Stomach (tissue), 4 donors: ENCODE data around the gene NAIF1.

ENCODE experiments used
- CTCF ChIP-seq, 7 experiments: fragments of 450-650 bp in 4 of 7; fragments of 200-600 bp in 3 of 7; sonication (generic) in 3 of 7; IDR thresholded peaks; one replicate each; pipeline ENCODE4 v1.5.1; 2016 to 2019; ENCODE audit warnings: antibody characterized with exemption in 7 of 7, control low read depth in 2 of 7, mild to moderate bottlenecking in 1 of 7
- EP300 ChIP-seq: sonication (generic); formaldehyde crosslinking; IDR thresholded peaks from one replicate; pipeline ENCODE4 v1.6.1; 2017; ENCODE audit warnings: antibody characterized with exemption
- POLR2A ChIP-seq, 4 donors: fragments of 450-650 bp; IDR thresholded peaks; one replicate each; pipeline ENCODE4 v1.6.1; 2016; ENCODE audit warnings: antibody characterized with exemption in 4 of 4, control low read depth in 2 of 4, mild to moderate bottlenecking in 1 of 4, moderate library complexity in 1 of 4

GRCh38 chr9:128077847-128078503, 10.9 kb upstream of the NAIF1 start:
- TF ChIP-seq CTCF (IDR thresholded peaks at IDR 0.05): no peak
- TF ChIP-seq POLR2A (IDR thresholded peaks at IDR 0.05): no peak
- no peak for TF ChIP-seq EP300
